Astrocyte (in vitro differentiated cells and primary cell): ENCODE measurements around the gene HPS5.
"Not testable (repeated sequence)": the region's sequence is repeated elsewhere in the genome, so short reads cannot be mapped to it uniquely, and the experiment has no call there.

ENCODE experiments used
- CTCF ChIP-seq: IDR thresholded peaks from 2 replicates; pipeline ENCODE4 v1.5.1; 2011; ENCODE audit warnings: low read depth, mild to moderate bottlenecking, inconsistent platforms, low read length, moderate library complexity; ENCODE audit not compliant: insufficient read depth
- EZH2 ChIP-seq: IDR thresholded peaks from 2 replicates; pipeline ENCODE4 v1.6.1; 2012; ENCODE audit warnings: mild to moderate bottlenecking, low read length, inconsistent platforms; ENCODE audit not compliant: insufficient read depth

GRCh38 chr11:18262681-18263350 lies 59.1 kb downstream of the HPS5 start:
- TF ChIP-seq EZH2, CTCF: not testable (repeated sequence)
